Activated CD8-positive, alpha-beta T cell treated with anti-CD3 and anti-CD28 coated beads for 36 hours (primary cell): Measurements from ENCODE around the gene LGALS3. TPM values are rescaled to one million over a fixed set of nuclear protein-coding genes. Genes with fewer than 3 reads are reported as not detected.

Experiments used
- ATAC-seq: fragments of 200-7000 bp; cut with Tn5 transposase; one replicate; pipeline ENCODE4 v1.10.0; 2021; ENCODE audit warnings: mild to moderate bottlenecking, moderate library complexity
- CTCF ChIA-PET: fragments of 350-600 bp; sonication (Branson Sonifier 250); formaldehyde crosslinking; loops from one replicate; lab custom pipeline; 2021; ENCODE audit warnings: antibody characterized with exemption; lab: Charles Lee
- POLR2A ChIA-PET: fragments of 350-600 bp; sonication (Branson Sonifier 250); formaldehyde crosslinking; loops from one replicate; lab custom pipeline; 2021; ENCODE audit warnings: antibody characterized with exemption; lab: Charles Lee
- DNase-seq: peaks from one replicate; pipeline ENCODE4 v3.0.0-alpha.2; 2020
- H3K27ac Mint-ChIP-seq: one replicate; pipeline ENCODE4 v1.8.0; 2021; ENCODE audit warnings: mild to moderate bottlenecking, mixed read lengths
- H3K27me3 Mint-ChIP-seq: one replicate; pipeline ENCODE4 v1.8.0; 2021; ENCODE audit warnings: mixed read lengths
- H3K36me3 Mint-ChIP-seq: one replicate; pipeline ENCODE4 v1.8.0; 2021; ENCODE audit warnings: low read depth, mixed read lengths
- H3K4me1 Mint-ChIP-seq: one replicate; pipeline ENCODE4 v1.8.0; 2021; ENCODE audit warnings: low read depth, mixed read lengths
- H3K4me3 Mint-ChIP-seq: one replicate; pipeline ENCODE4 v1.8.0; 2021; ENCODE audit warnings: mild to moderate bottlenecking, moderate library complexity, mixed read lengths
- H3K9me3 Mint-ChIP-seq: one replicate; pipeline ENCODE4 v1.8.0; 2021; ENCODE audit warnings: mixed read lengths
- CTCF ChIP-seq: fragments of 200-600 bp; IDR thresholded peaks from one replicate; pipeline ENCODE4 v1.8.0; 2022; ENCODE audit warnings: antibody characterized with exemption, mild to moderate bottlenecking
- intact Hi-C: fragments of 100-400 bp; cut with micrococcal nuclease; formaldehyde crosslinking; loops from one replicate; pipeline ENCODE4 v1.10.0; 2022
- total RNA-seq, 2 experiments: library from RNA; stranded (reverse); gene quantifications; one replicate each; pipeline ENCODE4 v1.2.3, GENCODE V29; 2021

LGALS3 gene
- total RNA-seq, 2 experiments from 2014 or later: 4.5 to 6.0 TPM

- ATAC-seq (peak; percentile 76), DNase-seq (no peak)
- TF ChIP-seq CTCF: peak; percentile 47
- H3K27me3 Mint-ChIP-seq: no peaks in the 10 kb centered on the region
- no peak overlapping the region for H3K4me3 Mint-ChIP-seq
- intact Hi-C loops: loop anchor here (2.0 kb wide), 1 partner anchor 72 kb away; no protein-coding TSS in a partner anchor
- H3K27ac Mint-ChIP-seq: no peak overlapping the region
- ChIA-PET CTCF (interaction anchor here (0.6 to 3.6 kb wide), 23 partner anchors 8 to 134 kb away, joined by 3 to 43 read pairs (median 4); partner anchors contain the start of genes LGALS3, MAPK1IP1L, SOCS4 and WDHD1), POLR2A (no interaction called here)
- peaks cover 29% of the 10 kb centered on the region for H3K36me3 Mint-ChIP-seq
- no peaks in the 10 kb centered on the region for H3K4me1 Mint-ChIP-seq
- no peaks in the 10 kb centered on the region for H3K9me3 Mint-ChIP-seq
These were observed 31.9 kb downstream of the LGALS3 start for GRCh38 chr14:55160989-55161388.

GRCh38 chr14:55170526-55170925, 41.5 kb downstream of the LGALS3 start:
- no peaks in the 10 kb centered on the region for H3K9me3 Mint-ChIP-seq
- no peak for TF ChIP-seq CTCF
- intact Hi-C loops: no loop called here
- no peak for DNase-seq
- H3K4me3 Mint-ChIP-seq: no peak overlapping the region
- no peaks in the 10 kb centered on the region for H3K4me1 Mint-ChIP-seq
- CTCF ChIA-PET: interaction anchor here (1.0 to 1.3 kb wide), 2 partner anchors 10 to 33 kb away, joined by 3 read pairs; no protein-coding TSS in a partner anchor
- no peak for ATAC-seq
- H3K27ac Mint-ChIP-seq: no peak overlapping the region
- no peaks in the 10 kb centered on the region for H3K27me3 Mint-ChIP-seq
- peaks cover 6% of the 10 kb centered on the region for H3K36me3 Mint-ChIP-seq
- POLR2A ChIA-PET: no interaction called here

GRCh38 chr14:55180006-55180405, 51.0 kb downstream of the LGALS3 start:
- CTCF ChIA-PET: no interaction called here

GRCh38 chr14:55180434-55180833, 51.4 kb downstream of the LGALS3 start:
- H3K9me3 Mint-ChIP-seq: no peaks in the 10 kb centered on the region
- no peaks in the 10 kb centered on the region for H3K4me1 Mint-ChIP-seq
- no peak for DNase-seq
- H3K36me3 Mint-ChIP-seq: peaks cover 32% of the 10 kb centered on the region
- TF ChIP-seq CTCF: no peak
- H3K4me3 Mint-ChIP-seq: no peak overlapping the region
- POLR2A ChIA-PET: interaction anchor here (0.6 to 2.1 kb wide), 2 partner anchors 10 to 33 kb away, joined by 3 to 8 read pairs; no protein-coding TSS in a partner anchor
- intact Hi-C loops: no loop called here
- no peak overlapping the region for H3K27ac Mint-ChIP-seq
- CTCF ChIA-PET: no interaction called here
- no peak for ATAC-seq
- H3K27me3 Mint-ChIP-seq: no peaks in the 10 kb centered on the region

More at GRCh38 chr14:55180006-55180405, 51.0 kb downstream of the LGALS3 start:
- Mint-ChIP-seq H3K27ac (no peak overlapping the region), H3K4me3 (no peak overlapping the region), H3K27me3 (no peaks in the 10 kb centered on the region), H3K36me3 (peaks cover 32% of the 10 kb centered on the region), H3K9me3 (no peaks in the 10 kb centered on the region), H3K4me1 (no peaks in the 10 kb centered on the region)
- intact Hi-C loops: no loop called here
- POLR2A ChIA-PET: no interaction called here
- no peak for TF ChIP-seq CTCF
- no peak for DNase-seq
- no peak for ATAC-seq

- H3K4me3 Mint-ChIP-seq: no peak overlapping the region
- no peaks in the 10 kb centered on the region for H3K9me3 Mint-ChIP-seq
- ATAC-seq: no peak
- H3K4me1 Mint-ChIP-seq: peaks cover 20% of the 10 kb centered on the region
- TF ChIP-seq CTCF: no peak
- peaks cover 11% of the 10 kb centered on the region for H3K36me3 Mint-ChIP-seq
- no peak for DNase-seq
- ChIA-PET CTCF (no interaction called here), POLR2A (interaction anchor here (0.6 kb wide), 1 partner anchor 218 kb away, joined by 3 read pairs; no protein-coding TSS in a partner anchor)
- H3K27ac Mint-ChIP-seq: no peak overlapping the region
- no peaks in the 10 kb centered on the region for H3K27me3 Mint-ChIP-seq
- intact Hi-C loops: no loop called here
These were observed 59.7 kb downstream of the LGALS3 start for GRCh38 chr14:55188686-55189295.
